NCI-H82 treated with DMSO at 0.1 percent for 48 hours (cell line): ENCODE measurements around the gene SLC38A4.

Experiments
- DNase-seq: peaks from one replicate; lab custom pipeline; 2025; ENCODE audit not compliant: unreplicated experiment; lab: John Stamatoyannopoulos, UW

SLC38A4 gene

DNA sequence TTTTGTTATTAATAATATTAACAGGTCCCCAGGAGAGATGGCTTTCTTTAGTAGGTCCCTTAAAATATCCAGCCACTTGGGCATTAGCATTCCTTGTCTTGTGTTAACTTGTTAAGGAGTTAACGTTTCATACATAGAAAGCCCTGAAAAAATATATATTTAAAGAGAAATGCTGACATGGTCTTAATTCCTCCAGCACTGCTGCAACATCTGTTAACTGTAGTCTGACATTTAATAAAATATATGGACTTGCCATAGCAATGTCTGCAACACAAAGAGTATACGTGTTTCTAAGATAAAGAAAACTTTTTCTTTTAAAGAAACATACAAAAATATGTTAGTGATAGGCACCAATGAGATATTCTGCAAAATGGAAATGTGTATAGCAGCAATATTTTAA, 10.0 kb downstream of the SLC38A4 start:
- no peak for DNase-seq

DNA sequence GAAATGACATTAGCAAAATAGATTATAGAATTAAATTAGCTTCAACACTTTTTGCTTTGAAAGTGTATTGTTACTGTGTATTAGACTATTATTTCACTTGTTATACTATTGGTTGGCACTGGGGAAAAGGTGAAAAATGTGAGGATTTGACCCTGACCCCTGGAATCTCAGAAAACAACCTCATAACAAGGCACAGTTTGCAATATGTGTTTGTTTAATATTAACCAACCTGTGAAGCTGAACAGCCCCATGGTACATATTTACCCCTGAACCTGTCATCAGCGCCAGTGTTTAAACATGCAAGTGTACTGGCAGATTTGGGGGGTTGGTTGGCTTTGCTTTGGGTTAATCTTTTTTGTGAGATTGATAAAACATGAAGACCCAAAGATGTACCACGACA, 11.7 kb downstream of the SLC38A4 start:
- DNase-seq: no peak

DNA sequence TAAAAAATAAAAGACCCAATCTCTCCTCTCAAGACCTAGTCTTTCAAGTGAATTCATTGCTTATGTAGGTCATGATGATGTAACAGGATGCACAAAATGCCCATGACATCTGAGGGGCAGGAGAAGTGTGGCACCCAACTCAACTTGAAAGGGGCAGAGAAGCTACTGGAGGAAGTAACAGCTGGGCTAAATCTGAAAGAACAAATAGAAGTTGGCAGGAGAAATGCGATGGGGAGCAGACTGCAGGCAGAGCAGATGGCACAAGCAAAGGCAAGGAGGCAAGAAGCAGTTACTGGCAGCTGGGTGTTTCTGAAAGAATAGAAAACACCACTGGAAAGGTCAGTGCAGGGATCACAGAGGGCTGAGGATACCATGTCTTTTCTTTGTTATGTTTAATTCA, 14.6 kb downstream of the SLC38A4 start:
- no peak for DNase-seq

DNA sequence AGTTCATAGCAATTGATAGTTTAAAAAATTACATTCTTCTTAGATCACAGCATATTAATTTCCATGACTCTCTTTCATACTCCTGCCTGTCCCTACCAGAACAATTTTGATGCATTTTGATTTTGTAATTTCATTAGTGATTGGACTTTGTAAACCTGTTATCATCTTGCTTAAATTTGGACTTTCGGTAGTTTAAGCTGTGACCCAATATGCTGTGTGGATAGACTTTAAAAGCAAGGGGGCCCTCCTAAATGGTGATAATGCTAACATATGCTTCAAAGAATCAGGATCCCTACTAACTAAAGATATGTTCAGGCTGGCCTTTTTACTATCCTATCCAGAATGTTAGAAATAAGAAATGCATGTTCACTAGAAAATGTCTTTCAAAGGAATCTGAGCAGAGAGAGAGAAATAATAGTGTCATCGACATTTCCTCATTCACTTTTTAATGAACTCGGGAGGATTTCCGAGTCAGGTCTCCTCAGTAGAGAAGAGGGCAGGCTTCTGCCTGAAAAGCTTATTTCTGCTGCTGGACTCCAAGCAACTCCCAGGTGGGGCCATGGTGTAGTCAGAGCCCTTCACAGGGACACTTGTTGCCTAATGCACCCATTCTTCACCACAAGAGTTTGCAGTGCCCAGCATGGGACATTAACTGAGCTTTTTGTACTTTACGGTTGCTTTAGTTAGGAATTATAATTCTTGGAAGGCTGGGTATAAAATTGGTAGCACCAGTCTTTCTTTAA, 16.7 kb downstream of the SLC38A4 start:
- DNase-seq: no peak

DNA sequence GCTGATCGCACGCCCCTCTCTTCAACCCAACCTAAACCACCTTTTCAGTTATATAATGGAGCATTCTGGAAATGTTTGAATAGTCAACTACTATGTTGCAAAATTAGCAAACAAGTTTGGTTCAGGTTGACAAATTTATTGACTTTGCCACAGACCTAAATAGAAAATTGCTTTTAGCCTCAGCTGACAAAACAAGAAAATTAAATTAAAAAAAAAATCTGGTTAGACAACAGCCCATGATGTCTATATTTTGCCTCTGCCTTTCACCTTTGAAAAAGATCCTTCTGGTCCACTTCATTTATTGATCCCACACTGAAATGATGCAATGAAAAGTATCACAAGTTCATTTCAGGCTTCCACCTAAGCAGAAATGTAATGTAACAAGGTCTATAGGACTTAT, 17.5 kb downstream of the SLC38A4 start:
- no peak for DNase-seq

DNA sequence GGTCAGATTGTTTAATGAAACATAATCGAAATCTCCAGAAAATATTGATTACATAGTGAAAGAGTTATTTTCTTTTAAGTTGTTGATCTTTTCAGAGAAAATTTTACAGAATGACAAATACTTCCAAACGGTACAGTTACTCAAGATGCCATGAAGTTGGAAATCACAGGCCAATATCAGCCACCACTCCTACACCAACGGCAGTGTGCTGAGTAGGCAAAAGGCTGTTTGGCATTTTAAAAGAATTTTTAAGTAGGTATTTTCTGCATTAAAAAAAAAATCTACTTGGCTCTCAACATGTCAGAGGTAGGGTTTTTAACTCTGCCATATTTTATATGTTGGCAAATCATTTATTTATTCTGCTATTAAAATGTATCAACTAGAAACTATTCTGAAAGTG, 21.7 kb downstream of the SLC38A4 start:
- DNase-seq: no peak

DNA sequence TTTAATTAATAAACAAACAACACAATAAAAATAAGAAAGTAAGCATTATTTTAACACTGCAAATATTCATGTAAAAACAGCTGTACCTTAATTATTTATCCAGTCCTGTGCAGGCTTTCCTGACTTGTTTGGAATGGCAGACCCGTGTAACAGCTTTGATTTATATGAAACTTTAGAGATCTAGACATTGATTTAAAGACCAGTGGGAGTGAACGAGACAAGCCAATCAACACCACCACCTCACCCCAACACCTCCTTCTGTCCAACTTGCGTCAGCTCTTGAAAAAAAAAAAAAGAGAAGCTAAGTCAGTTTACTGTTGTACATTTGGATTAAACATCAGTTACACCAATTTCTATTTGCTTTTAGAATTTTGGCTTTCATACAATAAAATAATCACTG, 22.3 kb downstream of the SLC38A4 start:
- no peak for DNase-seq

DNA sequence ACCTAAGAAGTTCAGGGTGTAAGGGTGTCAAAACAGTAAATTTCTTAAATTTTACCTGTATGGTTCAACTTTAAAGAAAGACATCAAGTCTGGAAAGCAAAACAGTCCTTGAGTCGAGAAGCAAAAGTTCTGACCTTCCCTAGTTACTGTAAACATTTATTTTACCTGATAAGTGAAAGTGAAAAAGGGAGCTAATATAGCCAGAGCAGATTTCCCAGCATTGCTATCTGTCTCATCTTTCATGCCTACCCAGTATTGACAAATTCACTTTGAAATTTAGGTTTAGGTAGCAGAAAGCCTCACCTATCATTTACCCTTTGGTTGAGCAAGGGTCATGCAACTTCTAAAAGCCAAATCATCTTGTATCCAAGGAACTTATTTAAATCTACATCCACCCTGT, 24.5 kb downstream of the SLC38A4 start:
- DNase-seq: no peak

DNA sequence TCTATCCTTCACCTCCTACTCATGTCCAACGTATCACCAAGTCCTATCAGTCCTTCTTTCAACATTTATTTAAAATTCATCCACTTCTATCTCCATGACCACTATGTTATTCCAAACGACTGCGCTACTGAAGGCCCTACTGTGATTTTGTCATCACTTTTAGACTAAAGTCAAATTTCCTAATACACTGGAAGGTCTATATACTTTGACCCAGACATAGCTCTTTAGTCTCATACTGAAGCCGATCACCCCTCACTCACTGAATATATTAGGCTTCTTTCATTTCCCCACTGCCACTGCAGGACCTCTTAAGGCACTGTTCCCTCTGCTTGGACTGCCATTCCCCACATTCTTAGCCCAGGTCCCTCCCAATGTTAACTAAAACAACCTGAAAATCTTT, 25.6 kb downstream of the SLC38A4 start:
- no peak for DNase-seq

DNA sequence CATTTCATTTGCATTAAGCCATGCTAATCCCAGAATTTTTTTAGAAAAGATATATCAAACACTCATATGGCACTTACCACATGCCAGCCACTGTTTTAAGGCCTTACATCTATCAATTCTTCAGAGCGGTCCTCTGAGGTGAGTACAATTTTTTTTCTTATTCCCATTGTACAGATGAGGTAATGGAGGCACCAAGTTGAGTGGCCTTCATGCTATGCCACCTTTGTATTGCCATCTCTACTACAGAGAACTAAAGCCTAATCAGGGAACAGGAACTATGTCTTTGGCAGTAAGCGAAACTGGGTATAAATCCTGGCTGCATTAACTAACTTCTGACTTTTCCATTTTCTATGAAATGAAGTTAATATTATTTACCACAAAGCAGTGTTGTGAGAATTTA, 27.1 kb downstream of the SLC38A4 start:
- no peak for DNase-seq

DNA sequence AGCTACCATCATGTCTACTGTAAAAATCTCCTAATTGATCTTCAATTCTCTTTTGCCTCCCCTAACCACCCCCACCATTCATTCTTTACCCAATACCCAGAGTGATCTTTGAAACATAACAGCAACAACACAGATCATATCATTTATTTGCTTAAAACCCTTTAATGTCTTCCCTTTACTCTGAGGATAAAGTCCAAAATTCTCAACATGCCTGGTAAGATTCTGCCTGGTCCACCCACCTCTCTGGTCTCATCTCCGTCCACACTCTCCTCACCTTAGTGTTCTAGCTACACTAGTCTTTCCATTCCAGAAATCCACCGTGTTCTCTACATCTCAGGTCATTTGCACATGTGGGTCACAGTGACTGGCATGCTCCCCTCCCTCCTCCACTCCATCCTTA, 27.7 kb downstream of the SLC38A4 start:
- DNase-seq: no peak

DNA sequence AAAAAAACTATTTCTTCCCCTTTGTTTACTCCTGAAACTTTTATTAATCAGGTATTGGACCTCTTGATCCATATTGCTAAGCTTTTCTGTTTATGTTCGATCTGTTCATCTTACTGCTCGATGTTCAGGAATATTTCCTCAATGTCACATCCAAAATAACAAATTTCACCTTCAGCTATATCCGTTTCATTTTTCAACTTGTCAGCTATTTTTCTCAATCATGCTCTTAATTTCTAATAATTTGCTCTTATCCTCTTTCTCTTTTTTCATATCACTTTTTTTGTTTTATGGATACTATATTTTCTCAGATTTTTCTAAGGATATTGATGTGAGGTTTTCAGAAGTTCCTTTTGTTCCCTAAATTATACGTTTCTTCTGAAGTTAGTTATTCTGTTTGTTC, 29.8 kb downstream of the SLC38A4 start:
- no peak for DNase-seq

DNA sequence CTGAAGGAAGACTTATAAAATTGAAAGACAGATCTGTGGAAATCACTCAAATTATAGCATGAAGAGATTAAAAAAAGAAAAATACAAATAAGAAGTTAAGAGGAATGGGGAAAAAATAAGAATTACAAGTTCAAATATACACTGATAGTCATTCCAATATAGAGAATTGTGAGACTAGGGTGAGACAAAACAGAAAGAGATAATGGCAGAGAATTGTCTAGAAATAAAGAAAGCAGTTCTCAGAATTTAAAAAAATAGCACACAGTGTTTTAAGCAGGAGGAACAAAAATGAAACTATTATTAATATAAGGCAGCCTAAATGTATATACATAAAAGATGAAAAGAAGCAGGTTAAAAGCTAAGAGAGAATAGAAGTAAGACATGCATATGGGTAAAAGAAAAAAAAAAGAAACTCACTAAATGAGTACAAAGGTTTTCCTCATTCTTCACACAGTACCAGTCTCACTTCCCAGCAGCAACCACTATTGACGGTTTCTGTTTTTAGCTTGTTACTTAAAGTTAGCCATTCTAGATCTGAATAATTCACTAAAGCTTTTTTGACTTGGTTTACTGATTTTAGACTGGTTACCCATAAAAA, 31.1 kb downstream of the SLC38A4 start:
- no peak for DNase-seq

DNA sequence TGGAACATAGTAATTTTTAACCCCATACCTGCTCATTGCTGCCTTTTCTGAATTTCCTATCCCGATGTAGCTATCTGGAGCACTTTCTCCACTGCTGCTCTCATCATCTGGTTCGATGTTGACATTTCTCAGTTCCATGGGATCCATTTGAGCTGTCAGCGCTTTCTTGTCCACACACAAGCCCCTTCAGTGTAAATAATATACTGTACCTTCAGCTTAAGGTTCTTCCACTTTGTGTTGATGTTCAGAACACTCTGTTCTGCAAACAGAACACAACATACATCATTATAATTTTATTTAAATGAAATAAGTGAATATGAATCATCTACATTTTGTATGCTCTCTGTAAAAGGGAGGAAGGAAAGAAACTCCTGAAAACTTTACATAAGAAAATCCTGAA, 32.9 kb downstream of the SLC38A4 start:
- DNase-seq: no peak

DNA sequence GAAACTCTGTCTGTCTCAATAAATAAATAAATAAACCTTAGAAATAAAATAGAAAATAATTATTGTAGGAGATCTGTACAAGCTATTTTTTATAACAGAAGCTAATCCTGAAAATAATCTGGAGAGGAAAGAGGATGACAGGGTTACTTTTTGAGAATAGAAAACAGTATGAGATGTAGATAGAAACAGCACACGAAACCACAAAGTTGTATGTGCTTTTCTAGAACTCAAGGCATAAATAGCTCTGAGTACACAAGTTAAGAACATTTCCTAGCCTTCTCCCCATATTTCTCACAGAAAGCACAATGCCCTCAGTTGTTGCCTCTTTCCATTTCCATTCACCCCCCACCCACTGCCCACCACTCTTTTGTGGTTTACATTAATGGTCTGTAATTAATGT, 35.7 kb downstream of the SLC38A4 start:
- no peak for DNase-seq

DNA sequence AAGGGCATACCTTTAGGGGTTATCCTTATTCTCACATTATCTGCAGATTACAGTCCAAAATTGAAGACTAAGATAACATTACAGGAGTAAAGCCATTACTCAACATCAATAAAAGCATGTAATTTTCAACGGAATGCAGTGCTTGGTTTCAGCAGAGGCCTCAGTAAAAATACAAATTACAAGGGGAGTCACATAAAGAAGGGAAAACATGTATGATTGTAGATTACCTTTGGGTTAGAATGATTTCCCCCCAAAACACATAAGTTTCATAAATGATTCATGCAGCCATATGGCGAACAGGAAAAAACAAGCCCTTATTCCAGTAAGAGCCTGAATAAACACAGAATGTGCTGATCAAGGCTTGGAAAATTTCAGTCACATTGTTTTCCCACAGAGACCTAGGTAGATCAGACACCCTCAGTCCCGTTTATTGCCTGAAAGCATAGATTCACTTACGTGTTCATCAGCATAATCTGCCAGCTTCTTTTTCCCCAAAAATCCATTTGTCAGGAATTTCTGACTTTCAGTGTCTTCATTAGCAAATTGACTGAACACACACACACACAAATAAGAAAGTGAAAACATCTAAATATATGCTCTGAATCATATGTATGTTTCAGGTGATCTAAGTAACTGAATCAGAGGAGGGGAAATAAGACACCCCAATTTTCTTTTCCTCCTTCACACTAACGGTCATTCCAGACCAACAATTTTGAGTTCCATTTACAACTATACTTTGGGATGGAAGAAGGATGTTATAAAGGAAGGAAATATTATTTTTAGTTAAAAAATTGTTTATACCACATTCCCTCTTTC, 37.5 kb downstream of the SLC38A4 start:
- no peak for DNase-seq

DNA sequence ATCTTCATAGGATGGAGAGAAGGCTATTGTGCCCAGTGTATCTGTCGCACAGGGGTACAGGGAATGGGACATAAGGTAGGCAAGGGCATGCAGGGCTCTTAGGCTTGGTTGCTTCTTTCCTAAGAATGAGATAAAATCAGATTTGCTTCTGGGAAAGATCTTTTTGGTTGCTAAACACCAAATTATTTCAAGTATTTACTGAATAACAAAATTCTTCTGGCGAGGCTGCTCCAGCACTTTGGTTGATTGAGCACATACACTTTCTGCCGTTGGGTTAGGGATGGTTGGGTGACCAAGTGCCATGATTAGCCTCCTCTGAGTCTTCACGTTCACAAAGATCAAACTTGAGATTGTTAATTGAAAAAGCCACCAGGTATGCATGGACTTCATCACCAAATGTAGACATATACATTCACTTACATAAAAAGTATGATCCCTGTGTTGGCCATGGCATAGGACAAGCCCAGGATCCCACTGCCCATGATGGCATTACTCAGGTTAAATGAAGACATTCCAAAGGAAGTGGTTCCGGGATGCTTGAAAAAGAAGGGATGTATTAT, 38.2 kb downstream of the SLC38A4 start:
- no peak for DNase-seq

DNA sequence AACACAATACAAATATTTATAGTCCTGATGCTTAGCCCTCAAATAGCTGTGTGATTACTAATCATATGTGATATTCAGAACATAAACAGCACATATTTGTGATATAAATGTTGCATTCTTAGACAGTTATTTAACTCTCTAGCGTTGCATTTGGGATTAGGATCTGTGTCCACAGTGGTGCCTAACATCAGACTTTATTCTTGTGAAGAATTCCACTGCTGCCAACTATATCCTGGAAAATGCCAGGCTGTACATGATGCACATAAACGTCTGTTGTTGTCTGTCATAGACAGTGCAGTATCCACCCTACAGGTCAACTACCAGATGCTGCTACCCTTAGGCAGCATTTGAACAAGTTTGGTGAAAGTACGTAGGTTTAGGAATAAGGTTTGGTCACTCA, 39.0 kb downstream of the SLC38A4 start:
- DNase-seq: no peak

DNA sequence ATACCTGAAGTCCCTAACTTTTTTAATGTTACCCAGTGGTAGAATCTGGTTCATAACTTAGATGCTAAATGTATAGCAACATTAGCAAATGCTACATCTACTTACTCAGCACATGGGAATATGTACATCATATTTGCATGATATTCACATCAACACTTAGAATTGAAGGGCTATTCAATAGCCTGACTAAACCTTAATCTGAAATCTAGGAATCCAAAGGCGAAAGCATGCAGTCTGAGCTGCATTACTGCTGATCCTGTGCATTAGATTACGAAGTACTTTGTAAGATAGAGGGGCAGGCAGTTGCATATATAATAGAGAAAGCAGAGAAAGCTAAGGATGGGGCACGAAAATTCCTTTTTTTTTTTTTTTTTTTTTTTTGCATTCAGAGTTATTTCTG, 40.4 kb downstream of the SLC38A4 start:
- no peak for DNase-seq

DNA sequence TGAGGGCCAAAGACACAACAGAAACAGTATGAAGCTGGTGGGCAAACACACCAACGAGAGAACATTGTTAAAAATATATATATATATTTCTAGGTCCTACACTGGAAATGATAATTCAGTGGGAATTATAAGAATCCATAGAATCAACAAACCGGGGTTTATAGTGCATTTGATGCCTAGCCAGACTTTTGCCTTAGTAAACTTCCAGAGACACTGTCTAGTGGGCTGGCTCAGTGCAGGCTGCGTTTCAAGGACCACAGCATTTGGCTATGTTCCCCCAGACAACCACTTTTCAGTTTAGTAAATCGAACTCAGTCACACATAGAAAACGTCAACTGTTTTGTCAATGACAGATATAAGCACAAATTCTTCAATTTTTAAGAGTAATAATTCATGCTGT, 41.9 kb downstream of the SLC38A4 start:
- DNase-seq: no peak

DNA sequence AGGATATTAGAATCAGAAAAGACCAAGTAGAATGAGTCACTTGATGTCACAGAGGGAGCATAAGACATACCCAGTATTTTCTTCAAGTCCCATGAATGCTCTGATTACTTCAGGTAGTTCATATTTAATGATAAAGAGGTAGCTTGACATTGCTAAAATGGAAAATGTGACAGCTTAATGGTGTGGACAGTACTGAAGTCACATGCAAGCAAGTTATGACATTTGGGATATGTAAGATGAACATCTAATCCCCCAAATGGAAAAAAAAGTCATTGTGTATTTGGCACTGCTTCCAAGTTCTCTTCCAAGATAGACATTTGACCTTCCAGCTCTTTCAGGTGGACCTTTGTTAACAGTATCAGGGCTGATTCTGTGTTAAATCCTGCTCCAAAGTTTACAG, 45.9 kb downstream of the SLC38A4 start:
- DNase-seq: no peak

DNA sequence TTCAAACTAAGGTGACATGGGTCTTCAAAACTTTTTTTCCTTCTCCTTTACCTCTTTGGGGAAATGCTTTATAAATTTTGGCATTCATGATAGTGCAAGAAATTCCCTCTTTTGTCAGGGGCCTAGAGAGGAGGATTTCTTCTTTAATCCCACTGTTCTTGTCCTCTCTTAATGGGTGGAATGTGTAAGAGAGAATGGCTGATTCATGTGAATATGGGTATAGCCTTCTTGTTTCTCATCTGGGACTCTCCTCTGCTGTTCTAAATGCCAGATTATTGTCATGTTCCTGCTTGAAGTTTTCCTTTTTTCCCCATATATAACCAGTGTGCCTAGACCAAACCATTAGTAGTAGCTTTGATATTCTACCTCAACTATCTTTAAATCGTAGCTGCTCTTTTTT, 46.7 kb downstream of the SLC38A4 start:
- DNase-seq: no peak
